Stimulated activated CD8-positive, alpha-beta memory T cell treated with anti-CD3 and anti-CD28 coated beads, Interleukin-15, amount 100 ng/mL, for 48 hours (primary cell): ENCODE results near the gene TEDC1.

Experiments used
- DNase-seq, 2 donors: peaks; one replicate each; pipeline ENCODE4 v3.0.0-alpha.2; 2020; ENCODE audit warnings: low read depth in 2 of 2

The TEDC1 gene

GRCh38 chr14:105458010-105458409, 33.0 kb upstream of the TEDC1 start:
- no peak for DNase-seq

DNA sequence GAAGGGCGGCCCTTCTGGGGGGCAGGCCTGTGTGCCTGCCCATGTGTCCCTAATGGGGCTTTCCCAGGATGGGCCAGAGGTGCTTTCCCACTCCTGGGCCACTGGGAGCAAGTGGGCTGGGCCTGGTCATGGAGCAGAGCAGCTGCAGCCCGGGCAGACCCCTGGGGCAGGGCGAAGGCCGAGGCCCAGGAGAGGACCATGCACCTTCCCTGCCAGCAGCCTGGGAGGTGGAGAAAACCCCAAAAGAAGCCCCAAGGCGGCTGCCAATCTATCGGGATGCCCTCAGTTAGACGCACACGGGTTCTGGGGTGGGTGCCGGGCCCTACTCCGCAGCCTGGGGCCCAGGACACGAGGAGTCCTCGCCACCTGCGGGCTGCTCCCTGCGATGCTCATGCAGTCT, 32.5 kb upstream of the TEDC1 start:
- no peak for DNase-seq

DNA sequence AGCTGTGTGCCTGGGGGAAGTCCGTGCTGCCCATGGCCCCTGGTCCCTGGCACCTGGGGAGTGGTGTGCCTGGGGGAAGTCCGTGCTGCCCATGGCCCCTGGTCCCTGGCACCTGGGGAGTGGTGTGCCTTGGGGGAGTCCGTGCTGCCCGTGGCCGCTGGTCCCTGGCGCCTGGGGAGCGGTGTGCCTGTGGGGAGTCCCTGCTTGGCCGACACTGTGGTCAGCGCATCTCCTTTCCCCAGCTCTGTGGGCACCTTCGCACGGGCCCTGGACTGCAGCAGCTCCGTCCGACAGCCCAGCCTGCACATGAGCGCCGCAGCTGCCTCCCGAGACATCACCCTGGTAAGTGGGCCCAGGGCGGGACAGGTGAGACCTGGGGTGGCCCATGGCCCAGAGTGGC, 30.9 kb upstream of the TEDC1 start:
- no peak for DNase-seq

- DNase-seq, result no peak
Measured at GRCh38 chr14:105460616-105461015, 30.4 kb upstream of the TEDC1 start.

- DNase-seq, result no peak
Measured at GRCh38 chr14:105461903-105462302, 29.1 kb upstream of the TEDC1 start.

DNA sequence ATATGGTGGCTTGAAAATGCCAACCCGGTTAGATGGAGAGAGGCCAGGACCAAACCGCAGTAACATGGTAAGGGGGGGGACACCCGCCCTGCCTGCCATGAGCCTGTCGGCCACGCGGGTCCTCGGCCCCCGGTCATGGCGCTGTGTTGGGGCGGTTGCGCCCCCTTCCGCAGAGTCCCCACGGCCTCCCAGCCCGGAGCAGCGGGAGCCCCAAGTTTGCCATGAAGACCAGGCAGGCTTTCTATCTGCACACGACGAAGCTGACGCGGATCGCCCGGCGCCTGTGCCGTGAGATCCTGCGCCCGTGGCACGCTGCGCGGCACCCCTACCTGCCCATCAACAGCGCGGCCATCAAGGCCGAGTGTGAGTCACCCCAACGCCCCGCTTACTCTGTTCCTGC, 26.5 kb upstream of the TEDC1 start:
- no peak for DNase-seq

DNA sequence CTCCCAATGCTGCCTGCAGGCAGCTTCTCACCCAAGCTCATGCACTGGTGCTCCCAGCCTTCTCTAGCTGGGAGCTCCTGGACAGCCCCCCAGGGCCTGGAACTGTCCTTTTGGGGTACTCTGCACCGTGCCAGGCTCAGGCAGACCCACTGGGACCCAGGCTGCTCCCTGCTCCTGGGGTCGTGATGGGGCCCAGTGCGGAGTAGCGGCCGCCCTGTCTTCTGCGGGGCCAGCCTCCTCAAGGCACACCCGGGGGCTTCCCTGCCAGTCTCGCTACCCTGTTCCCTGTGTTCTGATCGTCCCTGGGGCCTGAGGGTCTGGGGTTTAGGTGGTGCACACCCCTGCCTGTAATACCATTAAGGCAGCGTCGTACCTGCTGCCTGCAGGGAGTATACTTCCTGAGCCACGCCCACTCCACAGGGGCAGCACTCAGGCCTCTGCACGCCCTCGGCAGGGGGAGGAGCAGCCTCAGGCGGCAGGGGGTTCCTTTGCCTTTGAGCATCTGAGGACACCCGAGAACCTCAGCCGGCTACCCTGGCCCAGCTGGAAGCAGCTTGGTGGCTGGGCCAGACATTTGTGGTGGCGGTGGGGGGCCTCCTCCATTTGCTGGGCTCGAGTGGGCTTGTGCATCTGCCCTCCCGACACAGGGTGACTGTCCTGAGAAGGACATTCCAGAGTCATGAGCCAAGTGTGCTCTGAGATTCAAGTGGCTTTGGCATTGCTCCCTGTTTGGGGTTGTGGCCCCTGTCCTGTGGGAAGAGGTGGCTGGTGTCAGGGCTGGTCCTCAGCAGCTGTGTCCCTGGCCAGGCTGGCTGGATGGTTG, 25.6 kb upstream of the TEDC1 start:
- no peak for DNase-seq

DNA sequence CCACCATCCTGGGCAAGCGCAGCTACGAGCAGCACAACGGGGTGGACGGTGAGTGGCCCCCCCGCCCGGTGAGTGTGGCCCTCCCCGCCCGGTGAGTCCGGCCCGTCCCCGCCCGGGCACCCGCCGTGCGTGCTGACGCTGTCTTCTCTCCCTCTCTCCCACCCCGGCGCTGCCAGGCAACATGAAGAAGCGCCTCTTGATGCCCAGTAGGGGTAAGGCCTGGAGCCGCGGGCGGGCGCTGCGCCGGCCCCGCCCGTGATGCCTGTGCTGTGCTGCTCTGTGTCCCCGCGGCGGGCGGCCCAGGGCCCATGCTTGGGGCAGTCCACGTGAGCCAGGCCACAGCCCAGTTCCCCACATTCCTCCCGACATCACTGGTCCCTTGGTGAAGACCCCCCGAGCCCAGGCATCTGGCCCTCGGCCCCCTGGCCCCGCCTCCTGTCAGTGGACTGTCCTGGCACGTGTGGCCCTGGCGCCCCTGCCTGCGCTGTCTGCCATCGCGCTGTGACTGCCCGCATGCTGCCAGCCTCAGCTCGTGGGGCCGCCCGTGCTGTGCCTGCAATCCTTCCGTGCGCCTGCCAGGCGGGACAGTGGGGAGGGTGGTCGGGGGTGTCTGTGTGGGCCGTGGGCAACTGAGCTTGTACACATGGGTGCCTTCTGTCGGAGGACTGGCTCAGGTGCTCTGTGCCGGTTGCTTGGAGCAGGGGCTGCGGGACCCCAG, 24.4 kb upstream of the TEDC1 start:
- DNase-seq, result no peak

DNA sequence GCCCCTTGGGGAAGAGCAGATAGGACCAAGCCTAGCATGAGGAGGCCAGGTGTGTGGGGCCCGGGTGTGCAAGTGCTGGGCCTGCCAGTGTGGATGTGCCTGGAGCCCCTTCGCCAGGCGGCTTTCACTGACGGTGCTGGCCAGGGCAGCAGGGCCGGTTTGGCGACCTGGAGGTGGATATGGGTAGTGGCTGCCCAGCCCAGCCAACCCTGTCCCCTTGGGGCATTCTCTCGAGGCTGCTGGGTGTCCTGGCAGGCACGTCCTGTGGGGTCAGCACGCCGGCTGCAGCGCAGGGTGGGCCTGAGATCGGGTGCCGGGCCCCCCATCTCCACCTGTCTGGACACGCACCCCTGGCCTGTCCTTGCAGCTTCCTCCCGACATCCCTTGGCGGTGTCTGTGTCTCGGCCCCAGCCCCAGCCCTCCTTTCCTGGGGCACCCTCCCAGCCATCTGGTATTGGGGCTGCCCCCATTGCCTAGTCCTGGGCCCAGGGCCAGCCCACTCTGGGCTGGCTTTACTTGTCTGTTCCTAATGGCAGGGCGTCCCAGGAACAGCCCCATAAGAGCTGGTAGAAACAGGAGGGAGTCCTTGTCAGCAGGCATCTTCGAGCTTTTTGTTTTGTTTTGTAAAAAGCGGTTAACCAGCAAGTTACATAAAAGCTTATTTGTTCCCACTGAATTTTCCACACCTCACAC, 23.7 kb upstream of the TEDC1 start:
- DNase-seq, result no peak

GRCh38 chr14:105467942-105468471, 23.0 kb upstream of the TEDC1 start:
- DNase-seq, result no peak

- DNase-seq, result no peak
Measured at GRCh38 chr14:105468621-105469241, 22.3 kb upstream of the TEDC1 start.

- no peak for DNase-seq
Measured at GRCh38 chr14:105469456-105470349, 21.3 kb upstream of the TEDC1 start.

DNA sequence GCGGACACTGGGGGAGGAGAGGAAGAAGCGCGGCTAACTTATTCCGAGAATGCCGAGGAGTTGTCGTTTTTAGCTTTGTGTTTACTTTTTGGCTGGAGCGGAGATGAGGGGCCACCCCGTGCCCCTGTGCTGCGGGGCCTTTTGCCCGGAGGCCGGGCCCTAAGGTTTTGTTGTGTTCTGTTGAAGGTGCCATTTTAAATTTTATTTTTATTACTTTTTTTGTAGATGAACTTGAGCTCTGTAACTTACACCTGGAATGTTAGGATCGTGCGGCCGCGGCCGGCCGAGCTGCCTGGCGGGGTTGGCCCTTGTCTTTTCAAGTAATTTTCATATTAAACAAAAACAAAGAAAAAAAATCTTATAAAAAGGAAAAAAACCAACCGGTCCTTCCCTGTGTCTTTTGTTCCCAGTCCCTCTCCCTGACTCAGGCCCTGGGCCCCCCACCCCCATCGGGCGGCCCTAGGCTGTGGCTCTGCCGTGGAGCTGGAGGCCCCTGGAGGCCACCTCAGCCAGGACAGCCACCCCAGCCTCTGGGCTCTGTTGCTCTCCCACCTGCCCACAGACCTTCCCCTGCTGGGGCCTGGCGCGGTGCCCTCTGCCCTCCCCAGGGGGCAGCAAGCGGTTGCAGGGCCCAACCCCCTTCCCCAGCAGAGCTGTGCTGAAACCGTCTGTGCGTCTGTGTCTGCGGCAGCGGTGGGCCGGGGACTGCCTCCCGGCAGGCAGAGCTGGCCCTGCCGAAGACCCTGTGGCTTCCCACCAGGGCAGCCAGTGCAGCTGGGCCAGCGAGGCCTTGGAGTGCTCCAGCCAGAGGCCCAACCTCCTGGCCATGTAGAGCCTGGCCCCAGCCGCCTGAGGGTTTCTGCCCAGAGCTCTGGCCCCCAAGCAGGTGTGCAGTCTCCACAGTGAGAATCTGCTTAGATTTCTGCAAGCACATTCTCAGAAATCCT, 20.4 kb upstream of the TEDC1 start:
- DNase-seq, result no peak

GRCh38 chr14:105471297-105471821, 19.7 kb upstream of the TEDC1 start:
- no peak for DNase-seq

DNA sequence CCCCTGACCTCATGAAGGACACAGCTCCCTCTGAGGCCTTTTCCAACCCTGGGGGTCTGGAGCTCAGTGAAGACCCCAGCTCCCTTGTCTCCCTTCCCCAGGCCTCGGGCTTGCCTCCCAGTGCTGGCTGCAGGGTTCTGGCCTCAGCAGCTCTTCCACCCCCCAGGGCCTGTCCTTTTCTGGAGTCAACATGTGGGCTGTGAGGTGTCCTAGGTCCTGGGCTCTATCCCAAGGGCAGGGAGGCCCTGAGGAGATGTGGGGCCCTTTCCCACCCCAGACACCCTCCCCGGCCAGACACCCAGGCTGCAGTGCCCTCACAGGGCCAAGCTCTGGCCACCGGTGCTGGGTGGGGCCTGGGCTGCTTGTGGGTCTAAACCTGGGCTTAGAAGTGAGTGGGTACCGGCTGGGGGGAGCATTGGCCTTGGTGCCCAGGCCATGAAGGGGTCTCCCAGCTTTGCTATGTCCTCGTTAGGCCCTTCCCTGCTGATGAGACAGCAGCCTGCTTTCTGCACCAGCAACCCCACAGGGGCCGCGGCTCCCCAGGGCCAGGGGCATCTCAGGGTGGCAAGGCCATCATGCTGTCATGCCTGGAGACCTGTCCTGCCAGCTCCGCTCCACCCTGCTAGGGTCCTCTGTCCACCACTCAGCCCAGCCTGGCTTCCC, 19.1 kb upstream of the TEDC1 start:
- no peak for DNase-seq

GRCh38 chr14:105472486-105472991, 18.5 kb upstream of the TEDC1 start:
- DNase-seq, result no peak

DNA sequence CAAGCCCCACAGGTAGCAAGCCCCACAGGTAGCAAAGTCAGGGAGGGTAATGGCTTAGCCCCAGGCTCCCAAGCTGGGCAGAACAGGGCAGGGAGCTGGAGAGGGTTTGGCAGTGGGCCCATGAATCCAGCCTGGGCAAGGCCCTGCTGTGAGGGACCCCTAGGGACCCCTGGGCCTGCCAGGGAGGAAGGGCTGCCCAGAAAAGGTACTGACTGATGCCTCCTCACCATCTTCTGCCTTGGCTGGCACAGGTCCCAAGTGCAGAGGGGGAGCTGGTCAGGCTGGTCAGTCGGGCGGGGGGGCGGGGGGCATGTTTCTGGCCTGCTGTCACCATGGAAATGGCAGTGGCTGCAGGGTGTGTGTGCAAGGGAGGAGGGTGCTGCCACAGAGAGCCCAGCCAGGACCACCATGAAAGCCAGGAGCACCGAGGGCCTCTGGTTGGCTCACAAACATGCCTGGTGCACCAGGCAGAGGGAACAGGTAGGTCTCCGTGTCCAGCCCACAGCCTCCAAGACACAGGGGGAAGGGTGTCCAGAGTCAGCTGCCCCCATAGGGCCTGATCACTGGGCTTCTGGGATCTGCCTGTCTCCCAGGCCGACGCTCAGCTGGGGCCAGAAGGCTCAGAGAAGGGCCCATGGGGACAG, 17.9 kb upstream of the TEDC1 start:
- no peak for DNase-seq
